GM19395 (cell line): ENCODE data around the gene CCDC93.
"Not testable (repeated sequence)": the region's sequence is repeated elsewhere in the genome, so short reads cannot be mapped to it uniquely, and the experiment has no call there.

Experiments
- ATAC-seq: cut with Tn5 transposase; IDR thresholded peaks from one replicate; pipeline ENCODE4 v1.9.1; 2021; ENCODE audit warnings: mild to moderate bottlenecking, moderate library complexity; ENCODE audit not compliant: unreplicated experiment

Gene CCDC93

DNA sequence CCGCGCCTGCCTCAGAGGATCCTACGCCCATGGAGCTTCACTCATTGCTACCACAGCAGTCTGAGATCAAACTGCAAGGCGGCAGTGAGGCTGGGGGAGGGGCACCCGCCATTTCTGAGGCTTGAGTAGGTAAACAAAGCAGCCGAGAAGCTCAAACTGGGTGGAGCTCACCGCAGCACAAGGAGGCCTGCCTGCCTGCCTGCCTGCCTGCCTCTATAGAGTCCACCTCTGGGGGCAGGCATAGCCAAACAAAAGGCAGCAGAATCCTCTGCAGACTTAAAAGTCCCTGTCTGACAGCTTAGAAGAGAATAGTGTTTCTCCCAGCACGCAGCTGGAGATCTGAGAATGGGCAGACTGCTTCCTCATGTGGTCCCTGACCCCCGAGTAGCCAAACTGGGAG is 90.4 kb downstream of the CCDC93 start:
- not testable (repeated sequence) for ATAC-seq

DNA sequence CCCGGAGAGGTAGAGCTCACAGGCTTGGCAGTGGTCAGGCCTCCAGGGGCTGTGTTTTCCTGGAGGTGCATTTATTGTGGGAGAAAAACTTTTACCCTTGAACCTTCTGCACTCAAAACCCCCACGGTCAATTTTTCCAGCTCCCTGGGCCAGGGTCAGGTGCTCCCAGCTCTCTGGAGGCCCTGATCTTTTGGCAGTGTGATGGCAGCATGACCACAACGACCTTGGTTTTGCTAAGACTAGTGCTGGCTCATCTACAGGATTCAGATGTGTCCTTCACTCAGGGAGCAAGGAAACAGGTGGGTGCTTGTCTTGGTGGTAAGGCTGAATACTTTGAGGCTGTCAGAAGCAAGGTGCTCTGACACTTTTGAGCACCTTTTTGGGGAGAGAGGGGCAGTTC is 92.3 kb downstream of the CCDC93 start:
- no peak for ATAC-seq

DNA sequence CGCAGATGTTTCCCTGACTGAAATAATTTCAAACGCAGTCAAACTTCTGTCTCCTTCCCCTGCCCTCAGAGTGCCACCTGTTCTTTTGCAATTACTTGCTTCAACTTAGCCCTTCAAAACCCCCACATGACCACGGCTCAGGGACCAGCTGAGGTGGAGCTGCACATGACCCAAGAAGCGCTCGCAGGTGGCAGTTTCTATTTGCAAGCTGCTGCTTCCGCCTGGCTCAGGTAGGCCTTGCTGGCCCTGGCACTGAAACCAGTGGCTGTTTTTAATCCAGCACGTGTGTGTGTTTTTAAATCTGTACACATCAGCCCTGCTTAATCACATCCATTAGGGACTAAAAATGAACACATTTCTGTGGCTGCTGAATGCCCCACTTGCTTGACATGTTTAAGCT is 95.3 kb downstream of the CCDC93 start:
- ATAC-seq = no peak

DNA sequence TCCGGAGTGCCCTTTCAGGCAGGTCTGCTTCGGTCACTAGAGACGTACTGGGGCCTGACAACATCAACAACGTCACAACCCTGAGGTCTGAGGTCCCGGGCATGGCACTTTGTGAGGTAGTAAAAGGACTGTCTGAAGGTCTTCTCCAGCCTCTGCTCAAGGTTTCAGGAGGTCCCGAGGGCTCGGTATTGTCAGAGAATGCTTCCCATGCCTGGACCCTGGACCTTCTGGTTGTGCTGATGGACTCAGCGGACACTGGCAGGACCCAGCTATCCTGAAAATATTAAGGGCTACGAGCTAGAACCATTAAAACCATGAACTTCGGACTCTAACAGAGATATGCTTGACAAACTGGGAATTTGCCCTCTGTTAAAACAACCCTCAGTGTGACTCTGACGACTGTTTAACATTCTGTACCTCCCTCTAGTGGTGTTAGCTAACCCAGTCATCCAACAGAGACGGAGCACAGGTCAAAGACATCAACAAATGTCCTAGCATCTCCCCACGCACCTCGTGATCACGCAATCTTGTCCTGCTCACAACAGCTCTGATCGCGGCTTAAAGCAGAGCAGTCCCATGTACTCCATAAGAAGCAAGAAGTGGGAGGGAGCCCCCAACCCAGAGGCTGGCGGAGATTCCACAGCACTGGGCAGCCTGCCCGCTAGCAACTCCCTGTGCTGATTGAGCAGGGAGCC is 96.5 kb downstream of the CCDC93 start:
- ATAC-seq = no peak

DNA sequence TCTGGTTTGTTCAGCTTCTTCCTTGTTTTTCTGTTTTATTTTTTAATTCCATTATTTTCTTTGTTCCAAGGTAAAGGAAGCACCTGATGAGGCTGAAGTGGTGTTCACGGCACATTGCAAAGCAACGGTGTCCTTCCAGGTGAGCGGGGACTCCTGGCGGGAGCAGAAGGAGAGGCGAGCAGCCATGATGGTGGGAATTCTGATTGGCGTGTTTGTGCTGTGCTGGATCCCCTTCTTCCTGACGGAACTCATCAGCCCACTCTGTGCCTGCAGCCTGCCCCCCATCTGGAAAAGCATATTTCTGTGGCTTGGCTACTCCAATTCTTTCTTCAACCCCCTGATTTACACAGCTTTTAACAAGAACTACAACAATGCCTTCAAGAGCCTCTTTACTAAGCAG is 110.9 kb downstream of the CCDC93 start:
- no peak for ATAC-seq

DNA sequence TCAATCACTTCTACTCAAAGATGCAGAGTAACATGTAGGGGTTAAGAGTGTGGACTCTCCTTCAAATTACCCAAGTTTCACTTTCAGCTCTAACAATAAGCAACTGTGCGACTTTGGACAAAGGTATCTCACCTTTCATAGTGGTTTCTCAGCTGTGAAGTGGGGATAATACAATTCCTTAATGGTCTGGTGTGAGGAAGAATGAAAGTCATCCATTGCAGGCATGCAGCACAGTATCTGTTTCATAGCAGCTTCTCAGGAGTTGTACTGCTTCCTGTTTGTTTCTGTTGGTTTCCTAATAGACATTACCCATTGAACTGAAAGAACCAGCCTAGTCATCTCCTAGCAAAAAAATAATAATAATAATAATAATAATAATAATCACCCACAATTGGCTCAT is 125.0 kb downstream of the CCDC93 start:
- ATAC-seq = no peak

DNA sequence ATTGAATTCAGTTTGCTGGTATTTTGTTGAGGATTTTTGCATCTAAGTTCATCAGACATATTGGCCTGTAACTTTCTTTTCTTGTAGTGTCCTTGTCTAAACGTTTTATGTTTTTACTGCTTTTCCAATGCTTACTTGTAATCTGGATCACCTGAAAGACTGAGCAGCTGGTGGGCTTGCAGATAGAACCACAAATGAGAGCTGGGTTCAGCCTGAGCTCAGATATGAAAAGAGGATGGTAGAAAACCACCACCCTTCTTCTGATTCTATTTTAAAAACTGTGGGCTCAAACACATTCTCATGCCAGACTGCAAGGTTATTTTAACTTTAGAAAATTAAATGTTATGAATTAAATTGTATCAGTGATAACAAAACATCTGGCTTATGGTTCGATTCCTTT is 128.6 kb downstream of the CCDC93 start:
- ATAC-seq = no peak

DNA sequence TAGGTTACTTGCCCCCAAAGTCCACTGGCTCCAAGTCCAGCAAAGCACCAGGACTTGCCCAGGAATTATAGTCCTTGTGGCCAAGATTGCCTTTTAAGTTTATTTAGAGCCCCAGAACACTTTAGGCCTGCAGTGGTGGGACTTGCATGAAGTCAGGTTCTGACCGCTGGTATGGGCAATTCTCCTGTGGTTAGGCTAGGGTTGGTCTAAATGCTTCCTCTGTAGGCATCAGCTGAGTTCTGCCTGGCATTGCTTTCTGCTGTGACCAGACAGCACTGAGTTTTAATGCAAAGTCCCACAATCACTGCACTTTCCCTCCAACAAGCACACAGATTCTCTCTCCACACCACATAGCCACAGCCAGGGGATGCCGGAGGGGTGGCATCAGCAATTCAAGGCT is 134.9 kb downstream of the CCDC93 start:
- ATAC-seq = no peak

DNA sequence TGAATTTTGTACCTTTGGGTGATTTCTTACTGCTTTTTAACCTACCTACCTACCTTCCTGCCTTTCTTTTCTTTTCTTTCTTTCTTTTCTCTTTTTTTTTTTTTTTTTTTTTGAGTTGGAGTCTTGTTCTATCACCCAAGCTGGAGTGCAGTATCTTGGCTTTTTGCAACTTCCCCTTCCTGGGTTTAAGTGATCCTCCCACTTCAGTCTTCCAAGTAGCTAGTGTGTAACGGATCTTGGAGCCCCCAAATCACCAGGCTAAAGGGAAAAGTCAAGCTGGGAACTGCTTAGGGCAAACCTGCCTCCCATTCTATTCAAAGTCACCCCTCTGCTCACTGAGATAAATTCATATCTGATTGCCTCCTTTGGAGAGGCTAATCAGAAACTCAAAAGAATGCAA is 138.1 kb downstream of the CCDC93 start:
- no peak for ATAC-seq
